Suprapubic skin (tissue), 4 donors: ENCODE results near the gene ITLN2. TPM values are rescaled to one million over a fixed set of nuclear protein-coding genes. Genes with fewer than 3 reads are reported as not detected.
"Not testable (repeated sequence)": the region's sequence is repeated elsewhere in the genome, so short reads cannot be mapped to it uniquely, and the experiment has no call there.

Experiments used
- DNase-seq, 2 donors: peaks; one replicate each; pipeline ENCODE4 v3.0.0-alpha.2; 2019; ENCODE audit warnings: low spot score in 2 of 2
- H3K27ac ChIP-seq: fragments of 200-600 bp; sonication (generic); one replicate; pipeline ENCODE4 v1.5.1; 2019
- H3K27me3 ChIP-seq: fragments of 200-600 bp; sonication (generic); one replicate; pipeline ENCODE4 v1.5.1; 2019
- H3K36me3 ChIP-seq: fragments of 200-600 bp; sonication (generic); one replicate; pipeline ENCODE4 v1.5.1; 2019
- H3K4me1 ChIP-seq: fragments of 200-600 bp; sonication (generic); one replicate; pipeline ENCODE4 v1.5.1; 2019
- H3K4me3 ChIP-seq: fragments of 200-600 bp; sonication (generic); one replicate; pipeline ENCODE4 v1.5.1; 2019; ENCODE audit warnings: mild to moderate bottlenecking
- H3K9me3 ChIP-seq: fragments of 200-600 bp; sonication (generic); one replicate; pipeline ENCODE4 v1.5.1; 2019
- CTCF ChIP-seq, 2 donors: fragments of 200-600 bp in 1 of 2; fragments of 450-650 bp in 1 of 2; sonication (generic) in 1 of 2; IDR thresholded peaks; one replicate each; pipeline ENCODE4 v1.5.1; 2016 to 2019; ENCODE audit warnings: antibody characterized with exemption in 2 of 2, mild to moderate bottlenecking in 1 of 2, moderate library complexity in 1 of 2
- EP300 ChIP-seq: sonication (generic); formaldehyde crosslinking; IDR thresholded peaks from one replicate; pipeline ENCODE4 v1.6.1; 2017; ENCODE audit warnings: antibody characterized with exemption
- POLR2A ChIP-seq, 2 donors: fragments of 450-650 bp; IDR thresholded peaks; one replicate each; pipeline ENCODE4 v1.6.1; 2017; ENCODE audit warnings: antibody characterized with exemption in 2 of 2, mild to moderate bottlenecking in 2 of 2, moderate library complexity in 2 of 2
- POLR2AphosphoS5 ChIP-seq, 3 donors: sonication (generic); formaldehyde crosslinking; IDR thresholded peaks; one replicate each; pipeline ENCODE4 v1.6.1; 2017; ENCODE audit warnings: antibody characterized with exemption in 3 of 3
- WGBS: methylation state at CpG from one replicate; pipeline ENCODE4 v1.1.5; 2018; 5-methylcytosine and 5-hydroxymethylcytosine counted together
- total RNA-seq, 4 donors: library from RNA; depleted of rRNA; stranded (reverse); fragments of >200 nt; gene quantifications; one replicate each; pipeline ENCODE4 v1.1.0, GENCODE V29; 2016

ITLN2 gene
- total RNA-seq, 4 donors from 2014 or later: 0.55 to 1.2 TPM; not detected in 2

GRCh38 chr1:160924791-160925651 is 29.6 kb downstream of the ITLN2 start:
- Histone ChIP-seq H3K36me3 (no peaks in the 10 kb centered on the region), H3K27ac (no peak overlapping the region), H3K4me3 (no peak overlapping the region), H3K9me3 (peaks cover 5% of the 10 kb centered on the region), H3K27me3 (no peaks in the 10 kb centered on the region), H3K4me1 (no peaks in the 10 kb centered on the region)
- TF ChIP-seq POLR2AphosphoS5 (IDR thresholded peaks at IDR 0.05) (no peak), CTCF (IDR thresholded peaks at IDR 0.05) (no peak), POLR2A (IDR thresholded peaks at IDR 0.05) (no peak), EP300 (no peak)
- DNase-seq: no peak
- 85% methylated on average over 7 of the region's 7 CpGs for WGBS

- Histone ChIP-seq H3K36me3 (no peaks in the 10 kb centered on the region), H3K9me3 (no peaks in the 10 kb centered on the region), H3K27me3 (peaks cover 4% of the 10 kb centered on the region), H3K27ac (no peak overlapping the region), H3K4me3 (no peak overlapping the region), H3K4me1 (no peaks in the 10 kb centered on the region)
- 88% methylated on average over 2 of the region's 2 CpGs for WGBS
- TF ChIP-seq EP300 (no peak), CTCF (IDR thresholded peaks at IDR 0.05) (no peak), POLR2A (IDR thresholded peaks at IDR 0.05) (no peak), POLR2AphosphoS5 (IDR thresholded peaks at IDR 0.05) (no peak)
- DNase-seq: no peak
These were observed 37.9 kb downstream of the ITLN2 start for GRCh38 chr1:160916666-160917065.

GRCh38 chr1:160913229-160913628 is 41.4 kb downstream of the ITLN2 start:
- not testable (repeated sequence) for H3K27ac ChIP-seq, H3K36me3 ChIP-seq, H3K4me3 ChIP-seq, H3K27me3 ChIP-seq, H3K4me1 ChIP-seq, H3K9me3 ChIP-seq, DNase-seq
- WGBS: 75% methylated on average over 6 of the region's 6 CpGs

- no peak overlapping the region for H3K4me3 ChIP-seq
- WGBS: 64% methylated on average over 2 of the region's 2 CpGs
- H3K9me3 ChIP-seq: no peaks in the 10 kb centered on the region
- H3K36me3 ChIP-seq: no peaks in the 10 kb centered on the region
- H3K27me3 ChIP-seq: peaks cover 4% of the 10 kb centered on the region
- DNase-seq: no peak
- no peak overlapping the region for H3K27ac ChIP-seq
- TF ChIP-seq POLR2A (IDR thresholded peaks at IDR 0.05): no peak
- no peak for TF ChIP-seq CTCF (IDR thresholded peaks at IDR 0.05)
- no peak for TF ChIP-seq EP300
- TF ChIP-seq POLR2AphosphoS5 (IDR thresholded peaks at IDR 0.05): no peak
- H3K4me1 ChIP-seq: peaks cover 2% of the 10 kb centered on the region
These were observed 42.7 kb downstream of the ITLN2 start for GRCh38 chr1:160911925-160912324.

- TF ChIP-seq POLR2AphosphoS5 (IDR thresholded peaks at IDR 0.05): no peak
- TF ChIP-seq CTCF (IDR thresholded peaks at IDR 0.05): no peak
- TF ChIP-seq EP300: no peak
- no peak for TF ChIP-seq POLR2A (IDR thresholded peaks at IDR 0.05)
- 70% methylated on average over 7 of the region's 7 CpGs for WGBS
These were observed 43.2 kb downstream of the ITLN2 start for GRCh38 chr1:160911441-160911840.

More at GRCh38 chr1:160911441-160911840, 43.2 kb downstream of the ITLN2 start:
- no peaks in the 10 kb centered on the region for H3K36me3 ChIP-seq
- H3K27me3 ChIP-seq: peaks cover 4% of the 10 kb centered on the region
- no peak for DNase-seq
- H3K4me3 ChIP-seq: no peak overlapping the region
- no peak overlapping the region for H3K27ac ChIP-seq
- H3K4me1 ChIP-seq: peaks cover 2% of the 10 kb centered on the region
- H3K9me3 ChIP-seq: no peaks in the 10 kb centered on the region
